Skeletal muscle satellite cell (primary cell): ENCODE results near the gene DDI1.

Source experiments
- H3K27me3 ChIP-seq: 2 replicates; pipeline ENCODE4 v1.7.0; 2013; ENCODE audit warnings: low read length; ENCODE audit not compliant: control insufficient read depth, insufficient read depth
- H3K36me3 ChIP-seq: 2 replicates; pipeline ENCODE4 v1.7.0; 2013; ENCODE audit warnings: mild to moderate bottlenecking, control low read depth, low read length; ENCODE audit not compliant: insufficient read depth
- H3K4me1 ChIP-seq: 2 replicates; pipeline ENCODE4 v1.7.0; 2013; ENCODE audit warnings: low read length; ENCODE audit not compliant: control insufficient read depth, insufficient read depth
- H3K4me2 ChIP-seq: 2 replicates; pipeline ENCODE4 v1.7.0; 2013; ENCODE audit warnings: mild to moderate bottlenecking, low read length
- H3K4me3 ChIP-seq: 2 replicates; pipeline ENCODE4 v1.7.0; 2013; ENCODE audit warnings: low read length
- H3K9ac ChIP-seq: 2 replicates; pipeline ENCODE4 v1.7.0; 2013; ENCODE audit warnings: mild to moderate bottlenecking, low read depth, low read length, moderate library complexity
- H3K9me3 ChIP-seq: replicated peaks from 2 replicates; pipeline ENCODE4 v1.7.0; 2013; ENCODE audit warnings: mild to moderate bottlenecking, control low read depth, low read length

DDI1 gene

DNA sequence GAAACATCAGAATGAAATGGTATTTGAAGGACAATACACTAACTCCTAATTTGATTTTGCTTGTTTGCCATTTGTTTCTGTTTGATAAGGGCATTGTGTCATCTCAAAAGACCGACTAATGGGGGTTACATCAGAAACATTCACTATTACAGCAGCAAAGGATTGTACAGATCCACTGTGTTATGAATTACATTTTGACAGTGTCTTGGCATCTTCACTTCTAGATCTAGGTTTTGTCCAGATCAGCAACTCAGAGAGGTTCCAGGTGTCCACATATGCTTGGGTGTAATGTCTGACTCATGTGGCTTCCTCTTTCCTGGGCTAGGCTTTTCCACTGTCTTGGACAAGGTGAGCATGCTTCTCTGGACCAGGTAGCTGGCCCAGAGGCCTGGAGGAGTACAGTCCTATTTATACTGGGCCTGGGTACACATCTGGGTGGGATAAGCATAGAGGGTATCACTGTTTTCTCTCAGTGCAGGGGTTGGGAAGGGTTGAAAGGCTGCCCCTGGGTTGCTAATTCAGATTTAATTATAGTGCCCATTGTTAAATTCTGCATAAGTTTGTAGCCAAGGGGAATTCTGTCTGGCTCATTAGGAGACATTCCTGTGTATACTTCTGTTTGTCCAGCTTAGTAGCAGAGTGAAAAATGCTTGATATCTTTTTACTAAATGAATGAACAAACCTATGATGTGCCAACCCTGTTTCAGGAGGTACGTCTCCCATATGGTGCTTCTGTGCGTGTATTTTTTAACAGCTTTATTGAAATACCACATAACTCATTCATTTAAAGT, 23.8 kb downstream of the DDI1 start:
- Histone ChIP-seq H3K4me1 (no peaks in the 10 kb centered on the region), H3K9me3 (no peaks in the 10 kb centered on the region), H3K4me3 (no peak overlapping the region), H3K27me3 (no peaks in the 10 kb centered on the region), H3K36me3 (no peaks in the 10 kb centered on the region), H3K9ac (no peak overlapping the region), H3K4me2 (no peak overlapping the region)

GRCh38 chr11:104060820-104061219, 24.4 kb downstream of the DDI1 start:
- Histone ChIP-seq H3K4me3 (no peak overlapping the region), H3K36me3 (no peaks in the 10 kb centered on the region), H3K9me3 (no peaks in the 10 kb centered on the region), H3K27me3 (no peaks in the 10 kb centered on the region), H3K9ac (no peak overlapping the region), H3K4me1 (no peaks in the 10 kb centered on the region), H3K4me2 (no peak overlapping the region)

- H3K4me2 ChIP-seq, result no peak overlapping the region
- no peaks in the 10 kb centered on the region for H3K4me1 ChIP-seq
- H3K27me3 ChIP-seq, result no peaks in the 10 kb centered on the region
- H3K36me3 ChIP-seq, result no peaks in the 10 kb centered on the region
- H3K9me3 ChIP-seq, result no peaks in the 10 kb centered on the region
- H3K9ac ChIP-seq, result no peak overlapping the region
- H3K4me3 ChIP-seq, result no peak overlapping the region
These were observed 25.5 kb downstream of the DDI1 start for GRCh38 chr11:104061853-104062521.

GRCh38 chr11:104064034-104064630, 27.7 kb downstream of the DDI1 start:
- Histone ChIP-seq H3K4me2 (no peak overlapping the region), H3K9me3 (no peaks in the 10 kb centered on the region), H3K27me3 (no peaks in the 10 kb centered on the region), H3K4me1 (no peaks in the 10 kb centered on the region), H3K4me3 (no peak overlapping the region), H3K36me3 (no peaks in the 10 kb centered on the region), H3K9ac (no peak overlapping the region)

DNA sequence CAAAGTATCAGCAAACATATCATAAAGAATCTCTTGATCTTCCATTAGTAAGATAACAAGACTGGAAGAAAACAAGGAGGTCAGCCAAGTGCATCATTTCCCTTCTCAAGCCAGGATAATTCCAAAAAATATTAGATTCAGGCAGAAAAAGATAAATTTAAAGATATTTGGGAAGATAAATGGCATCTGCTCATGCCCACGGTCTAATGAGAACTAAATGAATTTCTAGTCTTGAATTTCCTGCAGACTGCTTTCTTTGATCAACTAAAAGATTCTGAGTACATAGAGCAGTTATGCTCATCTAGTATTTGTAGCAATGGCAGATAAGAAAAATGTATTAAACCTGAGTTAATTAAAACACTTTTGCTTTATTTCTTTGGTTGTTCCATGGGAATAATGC, 31.1 kb downstream of the DDI1 start:
- Histone ChIP-seq H3K4me3 (no peak overlapping the region), H3K36me3 (no peaks in the 10 kb centered on the region), H3K9ac (no peak overlapping the region), H3K4me1 (no peaks in the 10 kb centered on the region), H3K4me2 (no peak overlapping the region), H3K9me3 (no peaks in the 10 kb centered on the region), H3K27me3 (no peaks in the 10 kb centered on the region)

DNA sequence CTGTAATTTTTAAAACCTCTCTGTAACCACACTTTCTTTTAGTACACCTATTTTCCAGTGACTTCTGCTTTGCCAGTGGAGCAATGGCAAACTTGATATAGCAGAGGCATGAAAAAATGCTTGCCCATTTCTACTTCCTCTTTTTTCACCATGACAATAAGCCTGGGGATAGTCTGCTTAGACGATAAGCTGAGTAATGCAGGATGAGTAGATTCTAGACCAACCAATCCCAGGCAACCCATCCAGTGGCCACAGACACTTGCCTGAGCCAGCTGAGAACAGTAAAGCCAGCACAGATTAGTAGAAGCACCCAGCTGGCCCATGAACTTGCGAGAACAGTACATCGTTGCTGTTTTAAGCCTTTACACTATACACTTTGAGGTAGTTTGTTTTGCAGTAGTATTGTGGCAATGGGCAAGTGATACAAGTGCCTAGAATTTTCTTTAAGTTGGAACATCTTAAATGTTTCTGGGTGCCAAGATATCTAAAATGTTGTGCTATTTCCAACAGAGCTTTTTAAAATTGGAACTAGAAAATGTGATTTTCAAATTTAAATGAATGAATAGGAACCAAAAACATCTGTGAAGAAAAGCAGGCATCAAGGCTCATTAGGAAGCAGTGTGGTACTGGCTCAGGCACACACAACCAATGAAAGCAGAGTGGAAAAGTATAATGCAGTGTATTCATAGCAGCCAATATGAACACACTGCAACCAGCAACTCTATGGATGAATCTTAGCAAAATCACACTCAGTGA, 37.7 kb downstream of the DDI1 start:
- Histone ChIP-seq H3K9me3 (no peaks in the 10 kb centered on the region), H3K9ac (no peak overlapping the region), H3K4me3 (no peak overlapping the region), H3K27me3 (no peaks in the 10 kb centered on the region), H3K4me1 (no peaks in the 10 kb centered on the region), H3K36me3 (no peaks in the 10 kb centered on the region), H3K4me2 (no peak overlapping the region)

DNA sequence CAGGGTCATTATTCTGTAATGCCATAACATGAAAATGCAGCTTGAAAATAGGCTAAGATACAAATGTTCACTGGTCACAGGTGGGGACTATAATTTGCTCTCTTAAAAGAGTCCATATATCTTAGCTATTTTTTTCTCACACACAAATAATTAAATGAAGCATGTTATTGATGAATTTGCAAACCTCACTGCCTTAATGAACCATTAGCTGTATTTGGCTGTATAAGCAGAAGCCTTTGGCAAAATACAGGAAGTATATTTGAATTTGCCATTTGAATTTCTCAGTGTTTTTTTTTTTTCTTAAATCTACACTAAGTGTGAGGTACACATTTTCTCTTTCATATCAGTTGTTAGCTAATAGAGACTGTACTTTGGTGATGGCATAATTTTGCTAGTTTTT, 38.7 kb downstream of the DDI1 start:
- Histone ChIP-seq H3K9ac (no peak overlapping the region), H3K27me3 (no peaks in the 10 kb centered on the region), H3K4me1 (no peaks in the 10 kb centered on the region), H3K9me3 (no peaks in the 10 kb centered on the region), H3K4me3 (no peak overlapping the region), H3K4me2 (no peak overlapping the region), H3K36me3 (no peaks in the 10 kb centered on the region)

DNA sequence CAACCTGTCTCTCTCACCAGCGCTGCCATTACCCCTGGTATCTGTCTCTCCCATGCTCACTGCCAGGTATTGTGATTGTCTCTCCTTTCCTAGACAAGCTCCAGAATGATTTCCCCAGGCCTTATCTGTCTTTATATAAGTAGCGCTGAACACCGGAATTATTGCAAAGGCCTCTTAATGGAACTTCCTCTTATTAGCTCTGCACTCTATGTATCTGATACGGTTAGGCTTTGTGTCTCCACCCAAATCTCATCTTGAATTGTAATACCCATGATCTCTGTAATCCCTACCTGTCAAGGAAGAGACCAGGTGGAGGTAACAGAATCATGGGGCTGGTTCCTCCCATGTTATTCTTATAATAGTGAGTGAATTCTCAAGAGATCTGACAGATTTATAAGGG, 39.3 kb downstream of the DDI1 start:
- Histone ChIP-seq H3K9ac (no peak overlapping the region), H3K4me2 (no peak overlapping the region), H3K36me3 (no peaks in the 10 kb centered on the region), H3K4me3 (no peak overlapping the region), H3K27me3 (no peaks in the 10 kb centered on the region), H3K4me1 (no peaks in the 10 kb centered on the region), H3K9me3 (no peaks in the 10 kb centered on the region)

DNA sequence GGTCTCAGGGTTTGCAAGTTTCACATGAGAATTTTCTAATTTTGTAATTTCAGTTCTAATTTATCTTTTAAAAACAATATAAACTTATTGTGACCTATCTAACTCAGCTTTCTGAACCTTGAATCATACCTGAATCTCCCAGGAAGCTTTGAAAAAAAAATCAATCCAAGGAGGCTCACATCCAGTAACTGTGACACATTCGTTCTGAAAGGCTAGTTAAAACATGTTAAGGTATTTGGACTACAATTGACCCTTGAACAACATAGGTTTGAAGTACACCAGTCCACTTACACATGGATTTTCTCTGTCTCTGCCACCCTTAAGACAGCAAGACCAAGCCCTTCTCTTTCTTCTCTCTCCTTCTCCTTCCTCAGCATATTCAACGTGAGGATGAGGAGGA, 40.0 kb downstream of the DDI1 start:
- no peaks in the 10 kb centered on the region for H3K36me3 ChIP-seq
- no peak overlapping the region for H3K4me2 ChIP-seq
- no peak overlapping the region for H3K9ac ChIP-seq
- no peaks in the 10 kb centered on the region for H3K27me3 ChIP-seq
- no peaks in the 10 kb centered on the region for H3K9me3 ChIP-seq
- no peak overlapping the region for H3K4me3 ChIP-seq
- no peaks in the 10 kb centered on the region for H3K4me1 ChIP-seq

GRCh38 chr11:104078245-104078644, 41.8 kb downstream of the DDI1 start:
- no peaks in the 10 kb centered on the region for H3K27me3 ChIP-seq
- no peaks in the 10 kb centered on the region for H3K4me1 ChIP-seq
- no peak overlapping the region for H3K4me3 ChIP-seq
- H3K4me2 ChIP-seq, result no peak overlapping the region
- no peak overlapping the region for H3K9ac ChIP-seq
- no peaks in the 10 kb centered on the region for H3K9me3 ChIP-seq
- no peaks in the 10 kb centered on the region for H3K36me3 ChIP-seq

DNA sequence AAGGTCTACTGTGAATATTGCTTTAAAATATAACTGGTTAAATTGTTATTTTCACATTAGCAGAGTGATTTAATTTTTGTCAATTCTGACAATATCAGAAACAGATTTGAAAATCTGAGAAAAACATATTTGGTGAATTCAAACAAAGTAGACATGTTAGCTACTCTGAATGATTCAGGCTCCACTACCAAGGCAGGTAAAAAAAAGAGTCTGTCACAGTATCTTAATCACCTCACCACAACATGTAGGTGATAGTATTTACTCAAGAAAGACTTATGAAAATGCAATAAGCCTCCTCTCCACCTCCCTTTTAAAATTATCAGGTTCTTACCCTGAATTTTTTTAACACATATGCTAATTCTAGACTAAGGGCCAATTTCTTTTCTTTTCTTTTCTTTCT, 42.6 kb downstream of the DDI1 start:
- H3K4me2 ChIP-seq, result no peak overlapping the region

More for the DNA sequence above, 42.6 kb downstream of the DDI1 start:
- Histone ChIP-seq H3K4me1 (no peaks in the 10 kb centered on the region), H3K4me3 (no peak overlapping the region), H3K9me3 (no peaks in the 10 kb centered on the region), H3K36me3 (no peaks in the 10 kb centered on the region), H3K9ac (no peak overlapping the region), H3K27me3 (no peaks in the 10 kb centered on the region)
